GM18511 (cell line): ENCODE results near the gene PHF12.
"Not testable (repeated sequence)": the region's sequence is repeated elsewhere in the genome, so short reads cannot be mapped to it uniquely, and the experiment has no call there.

Experiments
- ATAC-seq: cut with Tn5 transposase; IDR thresholded peaks from one replicate; pipeline ENCODE4 v1.9.1; 2021; ENCODE audit warnings: mild to moderate bottlenecking, moderate library complexity; ENCODE audit not compliant: unreplicated experiment

The PHF12 gene

DNA sequence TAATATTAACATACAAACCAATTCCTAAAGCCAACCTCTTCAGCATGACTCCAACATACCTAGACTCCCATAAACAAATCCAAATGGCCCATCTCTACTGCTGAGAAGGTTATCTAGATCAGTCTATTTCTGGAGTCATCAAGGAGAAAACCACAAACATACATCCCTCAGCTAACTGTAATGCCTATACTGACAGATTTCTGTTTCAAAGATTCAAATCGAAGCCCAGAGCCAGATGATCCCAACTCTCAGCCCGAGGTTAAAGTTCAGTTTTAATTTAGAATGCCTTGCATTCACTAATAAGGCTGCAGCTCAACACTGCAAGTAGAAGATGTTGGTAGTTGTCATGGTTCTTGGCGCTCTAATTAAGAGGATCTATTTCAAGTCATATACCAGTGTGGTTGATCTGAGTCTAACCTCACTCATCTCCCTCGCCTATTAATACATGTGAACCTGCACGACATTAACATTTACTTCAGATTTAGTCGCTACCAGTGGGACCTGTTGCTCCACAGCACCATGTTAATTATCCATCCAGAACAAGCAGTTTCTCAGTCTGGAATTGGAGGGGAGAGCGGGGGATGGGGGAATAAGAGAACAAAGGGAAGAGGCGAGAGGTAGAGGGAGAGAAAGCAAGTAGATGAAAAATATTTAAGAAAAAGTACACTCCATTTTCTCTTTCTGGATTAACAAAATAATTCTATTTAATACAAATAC lies 15.4 kb downstream of the PHF12 start:
- no peak for ATAC-seq

DNA sequence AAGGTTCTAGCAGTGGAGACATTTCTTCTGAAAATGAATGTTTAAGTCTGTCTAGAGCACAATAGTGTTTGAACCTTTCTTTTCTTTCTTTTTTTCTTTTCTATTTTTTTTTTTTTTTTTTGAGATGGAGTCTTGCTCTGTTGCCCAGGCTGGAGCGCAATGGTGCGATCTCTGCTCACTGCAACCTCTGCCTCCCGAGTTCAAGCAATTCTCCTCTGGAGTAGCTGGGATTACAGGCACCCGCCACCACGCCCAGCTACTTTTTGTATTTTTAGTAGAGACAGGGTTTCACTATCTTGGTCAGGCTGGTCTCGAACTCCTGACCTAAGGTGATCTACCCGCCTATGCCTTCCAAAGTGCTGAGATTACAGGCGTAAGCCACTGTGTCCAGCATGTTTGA lies 16.8 kb downstream of the PHF12 start:
- not testable (repeated sequence) for ATAC-seq

DNA sequence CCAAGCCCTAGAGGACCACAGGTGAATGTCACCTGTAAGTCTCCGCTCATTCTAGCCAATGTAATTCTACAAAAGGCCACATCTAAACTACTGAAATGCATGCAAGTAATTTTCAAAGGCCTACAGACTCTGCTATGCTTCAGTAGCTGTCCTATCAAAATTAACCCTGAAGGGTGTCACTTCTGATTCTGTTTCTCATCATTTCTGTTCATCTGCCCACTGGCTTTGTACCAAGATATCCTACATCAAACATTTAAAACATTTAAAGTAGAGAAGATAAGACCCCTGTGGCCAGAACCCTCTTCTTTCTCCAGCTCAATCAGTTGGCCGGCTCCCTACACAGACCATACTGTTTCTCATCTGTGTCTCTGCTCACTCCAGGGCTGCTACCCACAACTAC lies 21.5 kb downstream of the PHF12 start:
- ATAC-seq, result no peak

DNA sequence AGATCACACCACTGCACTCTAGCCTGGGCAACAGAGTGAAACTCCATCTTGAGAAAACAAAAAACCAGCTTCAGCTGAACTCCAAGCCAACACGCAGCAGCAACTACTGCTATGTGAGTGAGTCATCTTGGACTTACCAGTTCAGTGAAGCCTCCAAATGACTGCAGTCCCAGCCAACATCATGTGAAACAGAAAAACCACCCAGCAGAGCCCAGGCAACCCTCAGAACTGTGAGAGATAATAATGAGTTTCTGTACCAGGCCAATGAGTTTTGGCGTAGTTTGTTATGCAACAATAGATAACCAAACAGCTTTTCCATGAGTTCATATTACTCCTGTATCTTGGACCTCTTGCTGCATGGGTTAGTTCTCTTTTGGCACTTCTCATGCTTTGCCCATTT lies 23.3 kb downstream of the PHF12 start:
- no peak for ATAC-seq

DNA sequence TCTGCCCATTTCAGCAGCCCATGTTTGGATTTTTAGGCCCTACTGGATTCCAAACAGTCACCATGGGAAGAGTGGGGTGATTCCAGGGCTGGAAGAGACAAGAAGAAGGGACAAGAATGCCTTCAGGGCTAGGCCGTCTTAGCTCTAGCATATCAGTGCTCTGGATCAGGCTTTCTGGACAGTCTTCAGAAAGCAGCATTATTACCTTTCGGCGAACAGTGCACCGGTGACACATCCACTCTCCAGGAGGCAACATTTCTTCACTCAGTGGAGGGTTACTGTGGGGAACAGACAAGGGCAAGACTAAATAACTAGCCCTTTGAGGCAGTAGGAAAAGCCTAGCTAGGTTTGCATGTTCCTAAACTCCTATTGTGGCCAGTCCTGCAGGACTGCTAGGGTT lies 24.5 kb downstream of the PHF12 start:
- ATAC-seq, result no peak

DNA sequence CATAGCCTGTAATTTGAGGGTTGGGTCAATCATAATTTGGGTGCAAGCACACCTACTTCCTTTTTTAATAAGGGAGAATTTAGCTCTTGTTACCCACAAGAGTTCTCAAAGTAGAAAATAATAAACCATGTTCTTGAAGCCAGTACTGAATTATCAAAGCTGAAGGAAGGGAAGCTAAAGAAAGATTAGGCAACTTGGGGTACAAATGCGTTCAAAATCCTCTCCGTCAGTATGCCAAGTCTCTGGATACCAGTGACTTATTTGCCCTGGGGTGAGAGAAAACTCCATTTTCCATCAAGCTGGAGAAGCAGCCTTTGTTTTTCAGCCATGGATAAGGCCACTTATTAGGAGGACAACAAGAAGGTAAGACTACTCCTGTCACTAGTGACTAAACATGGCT lies 25.0 kb downstream of the PHF12 start:
- ATAC-seq, result no peak

DNA sequence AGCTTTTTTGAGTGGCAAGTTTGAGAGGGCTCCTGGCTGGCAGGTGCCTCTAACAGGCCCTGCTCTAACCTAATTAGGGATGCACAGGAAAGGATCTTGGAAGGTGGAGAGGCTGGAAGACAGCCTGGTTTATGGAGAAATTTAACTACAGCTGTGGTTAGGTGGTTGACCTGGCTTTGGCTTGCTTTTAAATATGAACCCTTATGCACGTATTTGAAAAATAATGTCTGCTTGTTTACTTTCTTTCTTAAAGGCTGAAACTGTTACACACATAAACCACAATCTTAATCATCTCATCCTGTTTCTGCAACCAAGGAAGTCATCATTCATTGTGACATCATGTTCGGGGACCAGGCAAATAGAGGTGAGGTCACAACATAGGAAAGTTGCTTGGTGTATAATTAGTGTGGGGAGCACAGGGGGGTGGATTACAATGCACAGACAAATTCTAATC lies 25.4 kb downstream of the PHF12 start:
- ATAC-seq, result no peak

DNA sequence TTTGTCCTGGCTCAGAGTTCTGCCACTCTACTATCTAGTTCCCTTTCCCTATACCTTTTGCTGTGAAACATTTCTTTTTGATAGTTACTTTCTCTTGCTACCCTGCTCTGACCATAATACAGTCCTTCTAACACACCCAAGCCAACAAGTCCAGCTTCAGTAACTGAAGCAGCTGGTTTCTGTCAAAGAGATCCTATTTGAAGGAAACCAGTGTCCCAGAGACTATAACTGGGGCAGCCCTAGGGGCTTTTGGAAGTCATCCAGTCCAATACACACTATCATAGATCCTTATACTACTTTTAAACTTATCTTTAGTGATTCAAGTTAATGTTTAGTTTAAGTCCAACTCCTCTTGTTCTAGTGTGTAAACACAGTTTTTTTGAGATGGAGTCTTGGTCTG lies 31.1 kb downstream of the PHF12 start:
- no peak for ATAC-seq

DNA sequence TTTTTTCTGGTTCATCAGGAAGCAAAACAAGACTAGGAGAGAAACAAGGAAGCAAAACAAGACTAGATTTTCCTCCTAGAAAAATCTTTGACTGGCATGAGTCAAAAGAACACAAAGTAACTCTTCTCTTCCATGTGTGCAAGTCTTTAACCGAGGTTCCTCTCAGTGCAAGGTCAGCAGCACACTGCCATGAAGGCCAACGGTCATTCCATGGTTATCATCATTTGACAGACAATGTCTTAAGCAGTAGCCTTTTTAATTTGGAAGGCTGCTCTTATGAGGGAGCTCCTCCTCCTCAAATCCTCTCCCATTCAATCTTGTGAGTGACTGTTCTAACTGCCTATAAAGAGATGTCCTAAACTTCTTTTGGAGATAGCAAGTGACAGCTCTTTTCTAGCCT lies 33.0 kb downstream of the PHF12 start:
- ATAC-seq, result no peak

DNA sequence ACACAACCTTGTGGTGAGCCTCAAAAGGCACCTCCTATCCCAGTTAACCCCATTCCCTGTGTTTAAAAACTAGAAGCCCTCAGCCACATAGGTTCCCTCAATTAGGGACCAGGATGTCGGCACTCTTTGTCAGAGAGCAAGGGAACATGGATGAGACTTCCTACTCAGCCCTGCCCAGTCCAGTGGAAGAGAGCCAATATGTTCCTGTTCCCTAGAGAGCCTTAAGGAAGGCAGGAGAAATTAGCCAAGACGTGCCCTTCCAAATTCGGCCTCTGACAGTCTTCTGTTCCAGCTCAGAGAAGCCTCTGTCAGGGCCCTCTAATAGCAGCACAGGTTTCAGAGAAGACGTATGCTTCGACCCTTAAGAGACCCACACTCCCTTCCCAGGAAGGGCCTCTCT lies 33.9 kb downstream of the PHF12 start:
- no peak for ATAC-seq

DNA sequence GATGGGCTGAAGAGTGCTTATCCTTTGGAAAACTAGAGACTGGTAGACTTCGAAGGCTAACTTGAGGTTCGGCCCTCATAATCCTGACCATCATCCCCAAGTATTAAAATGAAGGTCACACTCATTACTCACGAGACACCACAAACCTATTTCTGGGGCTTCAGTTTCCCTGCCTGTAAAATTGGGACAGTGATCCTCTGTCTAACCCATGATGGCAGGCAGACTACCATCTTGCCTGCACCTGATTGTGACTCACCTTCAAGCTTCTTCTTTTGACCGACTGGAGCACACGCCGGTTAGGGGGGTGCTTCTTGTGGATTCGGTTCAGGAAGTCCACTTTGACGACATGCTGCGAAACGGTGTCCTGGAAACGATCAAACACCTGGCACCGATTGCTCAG lies 34.3 kb downstream of the PHF12 start:
- ATAC-seq, result no peak

DNA sequence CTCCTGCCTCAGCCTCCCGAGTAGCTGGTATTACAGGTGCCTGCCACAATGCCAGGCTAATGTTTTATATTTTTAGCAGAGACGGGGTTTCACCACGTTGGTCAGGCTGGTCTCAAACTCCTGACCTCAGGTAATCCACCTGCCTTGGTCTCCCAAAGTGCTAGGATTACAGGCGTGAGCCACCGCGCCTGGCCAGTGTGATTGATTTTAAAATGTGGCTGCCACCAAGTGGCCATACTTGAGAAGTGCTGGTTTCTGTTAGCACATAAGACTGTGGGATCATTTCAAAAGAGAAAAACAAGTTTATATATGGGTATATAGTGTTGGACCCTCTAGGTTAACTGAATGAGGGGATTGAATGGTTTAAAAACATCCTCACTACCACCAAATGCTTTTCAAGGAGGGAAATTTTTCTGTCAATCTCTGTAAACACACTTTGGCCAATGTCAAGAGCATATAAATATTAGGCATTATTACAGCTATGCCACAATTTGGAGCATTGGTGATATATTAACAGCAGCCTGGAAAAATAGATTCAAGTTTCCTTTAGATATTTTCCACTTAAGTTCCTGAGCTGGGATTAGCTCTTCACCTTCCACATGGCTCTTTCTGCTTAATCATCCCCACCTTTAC lies 34.9 kb downstream of the PHF12 start:
- ATAC-seq, result no peak

DNA sequence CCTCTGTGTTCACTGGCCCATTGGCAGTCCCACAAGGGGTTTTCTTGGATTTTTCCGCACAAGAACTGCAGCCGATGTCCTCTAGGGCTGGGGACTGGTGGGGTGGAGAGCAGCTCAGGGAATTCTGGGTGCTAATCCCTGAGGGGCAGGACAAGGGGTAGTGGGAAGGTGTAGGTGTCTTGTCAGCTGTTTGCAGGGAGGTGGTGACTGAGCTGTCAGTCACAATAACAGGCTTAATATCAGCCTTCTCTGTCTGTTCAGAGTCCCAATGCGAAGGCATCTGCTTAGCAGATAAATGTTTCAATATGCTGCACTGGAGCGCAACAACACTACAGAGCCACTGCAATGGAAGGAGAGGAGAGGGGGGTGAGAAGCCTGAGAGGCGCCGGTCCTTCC lies 38.4 kb downstream of the PHF12 start:
- no peak for ATAC-seq

DNA sequence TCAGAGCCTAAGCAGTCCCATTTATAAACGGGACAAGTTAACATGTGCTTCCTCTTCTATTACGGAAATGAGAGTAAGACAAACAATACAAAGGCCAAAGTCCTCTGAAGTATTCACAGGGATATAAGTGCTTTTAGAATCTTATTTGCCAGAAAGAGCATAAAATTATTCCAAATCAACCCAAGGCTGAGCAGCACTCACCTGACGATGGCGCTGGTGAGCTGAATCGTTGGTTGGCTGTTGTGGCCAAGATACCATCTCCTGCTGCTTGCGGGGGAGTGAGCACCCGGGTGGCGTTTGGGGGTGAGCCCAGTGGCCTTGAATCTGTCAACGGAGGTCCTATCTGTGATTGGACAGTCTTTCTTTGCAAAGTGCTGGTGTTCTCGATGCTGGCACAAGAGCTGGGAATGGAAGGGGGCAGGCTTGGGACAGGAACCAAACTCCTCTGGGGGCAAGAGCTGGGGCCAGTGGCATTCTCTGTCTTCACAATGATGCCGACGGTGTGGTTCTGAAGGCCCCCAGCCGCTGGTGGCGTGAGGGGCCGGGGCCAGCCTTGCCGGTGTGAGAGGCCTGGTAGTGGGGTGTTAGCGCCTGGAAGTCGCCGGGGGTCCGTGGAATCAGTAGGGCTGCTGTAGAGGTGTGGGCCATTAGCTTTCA lies 38.9 kb downstream of the PHF12 start:
- ATAC-seq, result no peak

DNA sequence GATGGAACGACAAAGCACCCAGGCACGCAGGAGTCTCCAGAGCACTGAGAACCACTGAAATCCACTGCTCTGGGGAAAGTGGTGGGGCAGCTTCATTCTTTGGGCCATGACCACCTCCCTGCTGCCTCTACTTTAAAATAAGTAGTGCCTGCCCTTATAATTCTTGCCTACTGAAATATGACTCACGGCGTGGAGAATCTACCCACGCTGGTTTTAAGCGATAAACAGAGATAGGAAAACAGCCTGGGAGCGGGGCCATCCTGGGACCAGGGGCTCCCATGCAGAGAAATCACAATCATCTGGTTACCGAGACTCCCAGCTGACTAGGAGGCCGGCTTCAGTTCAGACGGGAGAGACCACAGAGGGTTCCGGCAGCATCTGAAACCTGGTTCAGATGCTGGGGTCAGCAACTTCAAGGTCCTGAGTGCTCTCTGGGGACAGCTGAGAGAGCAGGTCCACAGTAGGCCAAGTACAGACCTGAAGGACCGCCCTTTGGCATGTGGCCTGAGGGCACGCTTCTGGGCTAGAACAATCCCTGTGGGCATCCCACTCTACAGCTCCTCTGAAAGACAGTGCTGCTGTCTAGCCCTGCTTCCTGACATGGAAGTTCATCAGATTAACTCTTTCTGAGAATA lies 39.8 kb downstream of the PHF12 start:
- ATAC-seq, result no peak

DNA sequence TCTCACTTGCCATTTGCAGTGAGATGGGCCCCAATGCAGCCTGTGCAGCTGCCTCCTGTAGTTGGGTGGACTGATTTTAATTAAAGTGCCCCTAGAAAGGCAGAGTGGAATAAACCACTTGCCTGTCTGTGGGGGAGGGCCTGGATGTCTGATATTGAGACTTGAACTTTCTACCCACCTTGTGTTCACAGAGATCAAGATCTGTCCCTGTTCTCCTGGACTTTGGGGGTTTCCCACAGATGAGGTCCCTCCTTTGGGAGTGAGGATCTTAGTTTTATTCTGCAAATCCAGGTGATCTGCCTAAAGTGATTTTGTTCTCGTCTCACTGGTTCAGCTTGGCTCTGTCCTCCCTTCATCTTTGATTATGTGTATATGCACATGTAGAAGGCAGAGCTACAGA lies 40.8 kb downstream of the PHF12 start:
- ATAC-seq, result no peak

DNA sequence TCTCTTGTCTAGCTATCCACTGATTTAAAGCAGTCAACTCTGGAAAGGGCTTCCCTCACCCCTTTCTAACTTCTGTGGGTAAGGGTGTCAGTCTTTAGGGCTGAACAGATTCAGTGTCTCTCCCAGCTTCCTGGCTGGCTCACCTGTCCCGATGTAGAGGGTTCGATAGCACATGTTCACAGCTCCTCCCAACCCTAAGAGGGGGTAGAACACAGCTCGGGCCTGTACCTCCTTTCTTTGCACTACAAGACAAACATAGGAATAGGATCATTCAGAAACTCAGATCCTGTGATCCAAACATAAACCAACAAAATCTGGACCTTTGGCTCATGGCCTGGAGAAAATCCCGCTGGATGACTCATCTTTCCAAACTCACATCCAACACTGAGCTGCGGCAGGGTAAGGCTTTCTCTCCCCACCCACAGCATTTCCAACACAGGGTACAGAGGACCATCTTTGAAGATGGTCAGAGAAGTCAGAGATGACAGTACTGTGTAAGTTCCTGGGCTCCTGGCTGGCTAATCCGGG lies 42.6 kb downstream of the PHF12 start:
- ATAC-seq, result no peak

DNA sequence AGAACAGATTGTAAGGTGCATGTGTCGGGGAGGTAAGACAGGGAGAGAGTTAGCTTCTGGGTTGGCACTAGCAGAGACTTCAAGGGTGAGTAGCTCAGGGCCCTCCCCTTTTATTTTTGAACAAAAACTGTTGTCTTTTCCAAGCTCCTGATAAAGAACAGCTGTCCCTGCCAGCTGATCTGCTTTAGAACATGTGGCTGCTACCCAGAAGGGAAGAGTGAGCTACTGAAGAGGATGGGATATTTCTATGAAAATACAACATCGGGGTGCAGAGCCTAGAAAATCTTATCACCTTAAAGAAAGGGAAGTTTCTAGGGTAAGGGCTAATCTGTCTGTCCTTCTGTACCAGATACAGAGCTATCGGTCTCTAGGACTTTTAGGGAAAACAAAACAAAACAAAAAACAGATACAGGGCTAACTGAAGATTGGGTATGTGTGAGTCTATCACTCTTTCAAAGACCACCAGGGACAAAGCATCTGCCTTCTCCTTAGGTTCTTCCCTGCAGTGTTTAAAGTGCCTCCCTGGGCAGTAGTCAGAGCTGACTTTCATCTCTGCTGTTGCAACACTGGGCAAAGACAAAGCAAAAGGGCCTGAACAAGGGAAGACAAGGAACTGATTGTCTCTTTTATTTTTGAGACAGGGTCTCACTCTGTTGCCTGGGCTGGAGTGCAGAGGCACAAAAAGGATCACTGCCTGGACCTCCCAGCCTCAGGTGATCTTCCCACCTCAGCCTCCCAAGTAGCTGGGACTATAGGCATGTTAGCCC lies 43.4 kb downstream of the PHF12 start:
- ATAC-seq, result no peak

DNA sequence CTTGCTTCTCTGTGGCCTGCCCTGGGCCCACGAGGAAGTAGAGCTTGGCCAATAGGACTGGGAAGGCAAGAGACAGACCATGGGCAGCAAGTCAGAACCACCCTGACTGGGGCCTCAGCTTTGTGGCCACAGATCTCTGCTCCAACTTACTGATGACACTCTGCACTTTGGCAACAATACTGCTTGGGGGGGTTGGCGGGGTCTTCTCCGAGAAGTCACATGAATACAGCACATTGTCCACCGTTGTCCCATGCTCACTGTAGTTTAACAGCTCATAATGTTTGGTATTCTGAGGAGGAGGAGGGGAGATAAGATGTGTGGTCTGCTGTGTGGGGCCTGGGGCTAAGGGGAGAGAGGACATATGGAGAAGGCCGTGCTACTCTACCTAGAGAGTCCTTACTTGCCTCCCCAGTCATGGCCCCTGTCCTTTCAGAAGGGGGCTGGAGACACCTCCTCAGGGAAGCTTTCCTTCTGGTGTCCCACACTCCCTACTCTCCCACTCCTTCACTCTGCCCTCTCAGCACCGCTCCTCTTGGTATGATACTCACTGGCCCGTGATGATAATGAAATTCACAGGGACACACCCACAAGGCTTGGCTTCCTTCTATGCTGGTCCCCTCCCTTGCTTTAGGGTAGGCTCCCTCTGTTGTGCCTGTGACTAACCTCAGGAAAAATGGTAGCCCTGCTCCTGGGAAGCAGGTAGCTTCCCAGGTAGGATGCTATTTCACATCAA lies 44.4 kb downstream of the PHF12 start:
- no peak for ATAC-seq

DNA sequence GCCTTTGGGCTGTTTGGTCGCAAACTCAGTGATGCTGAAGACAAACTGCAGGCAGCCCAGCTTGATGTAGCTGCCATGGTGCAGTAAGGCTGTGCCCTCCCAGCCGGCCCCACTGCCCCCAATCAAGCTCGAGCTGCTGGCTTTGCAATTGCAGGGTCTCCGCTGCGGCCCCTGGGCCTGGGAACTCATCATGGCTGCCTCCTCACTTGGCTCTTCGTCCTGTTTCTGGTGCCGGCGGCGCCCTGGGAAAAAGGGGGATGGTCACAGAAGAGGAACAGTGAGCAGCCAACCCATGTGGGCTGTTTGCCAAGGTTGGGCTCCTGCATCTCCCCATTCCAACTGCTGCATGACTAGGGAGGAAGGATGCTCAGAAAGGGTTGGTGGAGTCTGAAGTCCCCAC lies 45.0 kb downstream of the PHF12 start:
- no peak for ATAC-seq
